Neural progenitor cell (in vitro differentiated cells): Measurements from ENCODE around the gene KLHL29. TPM values are rescaled to one million over a fixed set of nuclear protein-coding genes. Genes with fewer than 3 reads are reported as not detected.

Experiments
- DNase-seq: peaks from one replicate; pipeline ENCODE4 v3.0.0-alpha.2; 2016; ENCODE audit warnings: low spot score
- H2AFZ ChIP-seq: fragments of 200-600 bp; sonication (generic); replicated peaks from 2 replicates; pipeline ENCODE4 v1.6.1; 2016; ENCODE audit warnings: antibody characterized with exemption
- H3F3A ChIP-seq: fragments of 200-600 bp; sonication (generic); 2 replicates; pipeline ENCODE4 v1.6.1; 2016; ENCODE audit warnings: antibody characterized with exemption, low read depth
- H3K27ac ChIP-seq: fragments of 200-600 bp; sonication (generic); 2 replicates; pipeline ENCODE4 v1.5.1; 2016; ENCODE audit warnings: mild to moderate bottlenecking
- H3K27me3 ChIP-seq: fragments of 200-600 bp; sonication (generic); 2 replicates; pipeline ENCODE4 v1.6.1; 2016; ENCODE audit warnings: mild to moderate bottlenecking, moderate library complexity
- H3K36me3 ChIP-seq: fragments of 200-600 bp; sonication (generic); 2 replicates; pipeline ENCODE4 v1.5.1; 2016
- H3K4me1 ChIP-seq: fragments of 200-600 bp; sonication (generic); 2 replicates; pipeline ENCODE4 v1.6.1; 2016; ENCODE audit warnings: mixed run types
- H3K4me2 ChIP-seq: fragments of 200-600 bp; sonication (generic); 2 replicates; pipeline ENCODE4 v1.6.1; 2016
- H3K4me3 ChIP-seq: fragments of 200-600 bp; sonication (generic); 2 replicates; pipeline ENCODE4 v1.5.1; 2016
- H3K79me2 ChIP-seq: fragments of 200-600 bp; sonication (generic); 2 replicates; pipeline ENCODE4 v1.6.1; 2016; ENCODE audit warnings: low read depth
- H3K9ac ChIP-seq: fragments of 200-600 bp; sonication (generic); 2 replicates; pipeline ENCODE4 v1.6.1; 2016
- H3K9me3 ChIP-seq: fragments of 200-600 bp; sonication (generic); 2 replicates; pipeline ENCODE4 v1.5.1; 2016; ENCODE audit warnings: low read depth
- H4K20me1 ChIP-seq: fragments of 200-600 bp; sonication (generic); 2 replicates; pipeline ENCODE4 v1.6.1; 2016; ENCODE audit warnings: low read depth
- H3K27ac Mint-ChIP-seq: 3 replicates; pipeline ENCODE4 v1.8.0; 2021; ENCODE audit warnings: mixed read lengths
- H3K27me3 Mint-ChIP-seq: 2 replicates; pipeline ENCODE4 v1.8.0; 2022; ENCODE audit warnings: low read depth, mild to moderate bottlenecking, inconsistent platforms, moderate library complexity, mixed read lengths; ENCODE audit not compliant: insufficient read depth
- H3K36me3 Mint-ChIP-seq: 3 replicates; pipeline ENCODE4 v1.8.0; 2021; ENCODE audit warnings: mixed read lengths
- H3K4me1 Mint-ChIP-seq: 3 replicates; pipeline ENCODE4 v1.8.0; 2021; ENCODE audit warnings: mixed read lengths
- H3K4me3 Mint-ChIP-seq: 3 replicates; pipeline ENCODE4 v1.8.0; 2021; ENCODE audit warnings: mild to moderate bottlenecking, moderate library complexity, mixed read lengths
- H3K9me3 Mint-ChIP-seq: 3 replicates; pipeline ENCODE4 v1.8.0; 2020; ENCODE audit warnings: mixed read lengths
- CTCF ChIP-seq: fragments of 200-600 bp; sonication (generic); IDR thresholded peaks from 2 replicates; pipeline ENCODE4 v1.5.1; 2017; ENCODE audit warnings: antibody characterized with exemption, mild to moderate bottlenecking
- EZH2 ChIP-seq: fragments of 200-600 bp; sonication (generic); IDR thresholded peaks from 2 replicates; pipeline ENCODE4 v1.6.1; 2017; ENCODE audit warnings: antibody characterized with exemption, mild to moderate bottlenecking, moderate library complexity
- EZH2phosphoT487 ChIP-seq: fragments of 200-600 bp; sonication (generic); IDR thresholded peaks from 2 replicates; pipeline ENCODE4 v1.6.1; 2017; ENCODE audit warnings: antibody characterized with exemption
- total RNA-seq: library from RNA; depleted of rRNA; stranded (reverse); fragments of >200 nt; gene quantifications from 2 replicates; pipeline ENCODE4 v1.2.3, GENCODE V29; 2015; ENCODE audit warnings: low replicate concordance

The KLHL29 gene
- total RNA-seq, 1 donor from 2014 or later = 1.6 TPM

- no peaks in the 10 kb centered on the region for H3K9me3 Mint-ChIP-seq
- Histone ChIP-seq H3K4me2 (no peak overlapping the region), H3K4me1 (peaks cover 8% of the 10 kb centered on the region), H3F3A (no peaks in the 10 kb centered on the region), H3K27ac (no peak overlapping the region), H3K4me3 (no peak overlapping the region), H2AFZ (no peak overlapping the region), H3K36me3 (no peaks in the 10 kb centered on the region), H3K79me2 (no peaks in the 10 kb centered on the region), H4K20me1 (no peaks in the 10 kb centered on the region), H3K27me3 (no peaks in the 10 kb centered on the region), H3K9me3 (no peaks in the 10 kb centered on the region), H3K9ac (no peak overlapping the region)
- H3K36me3 Mint-ChIP-seq = peaks cover 2% of the 10 kb centered on the region
- H3K4me1 Mint-ChIP-seq = peaks cover 57% of the 10 kb centered on the region
- H3K4me3 Mint-ChIP-seq = no peak overlapping the region
- no peak for TF ChIP-seq CTCF
- no peak overlapping the region for H3K27ac Mint-ChIP-seq
- no peak for DNase-seq
- peaks cover 7% of the 10 kb centered on the region for H3K27me3 Mint-ChIP-seq
These were observed 180.8 kb downstream of the KLHL29 start for GRCh38 chr2:23565814-23566213.

- H3K36me3 ChIP-seq = no peaks in the 10 kb centered on the region
- peak; percentile 55 for DNase-seq
- TF ChIP-seq EZH2phosphoT487 (no peak), CTCF (peak; percentile 68)
- peaks cover 8% of the 10 kb centered on the region for H3K4me1 ChIP-seq
- H3K27ac Mint-ChIP-seq = no peak overlapping the region
- no peak overlapping the region for H3K27ac ChIP-seq
- no peak overlapping the region for H2AFZ ChIP-seq
- no peaks in the 10 kb centered on the region for H3K27me3 ChIP-seq
- no peaks in the 10 kb centered on the region for H3K36me3 Mint-ChIP-seq
- H3F3A ChIP-seq = no peaks in the 10 kb centered on the region
- no peaks in the 10 kb centered on the region for H3K9me3 Mint-ChIP-seq
- H3K9me3 ChIP-seq = no peaks in the 10 kb centered on the region
- peaks cover 7% of the 10 kb centered on the region for H3K27me3 Mint-ChIP-seq
- H3K4me1 Mint-ChIP-seq = peaks cover 52% of the 10 kb centered on the region
- H3K79me2 ChIP-seq = no peaks in the 10 kb centered on the region
- H3K9ac ChIP-seq = no peak overlapping the region
- no peak overlapping the region for H3K4me2 ChIP-seq
- no peak overlapping the region for H3K4me3 ChIP-seq
- no peak overlapping the region for H3K4me3 Mint-ChIP-seq
- no peaks in the 10 kb centered on the region for H4K20me1 ChIP-seq
These were observed 181.5 kb downstream of the KLHL29 start for GRCh38 chr2:23566241-23567142.

GRCh38 chr2:23567161-23567756, 182.3 kb downstream of the KLHL29 start:
- Histone ChIP-seq H3K4me2 (no peak overlapping the region), H3K27ac (no peak overlapping the region), H4K20me1 (no peaks in the 10 kb centered on the region), H3K79me2 (no peaks in the 10 kb centered on the region), H3K4me1 (peaks cover 8% of the 10 kb centered on the region), H3K9me3 (no peaks in the 10 kb centered on the region), H3K27me3 (no peaks in the 10 kb centered on the region), H2AFZ (no peak overlapping the region), H3K4me3 (no peak overlapping the region), H3F3A (no peaks in the 10 kb centered on the region), H3K36me3 (no peaks in the 10 kb centered on the region), H3K9ac (no peak overlapping the region)
- no peak for DNase-seq
- H3K27me3 Mint-ChIP-seq = peaks cover 7% of the 10 kb centered on the region
- peaks cover 3% of the 10 kb centered on the region for H3K36me3 Mint-ChIP-seq
- peaks cover 49% of the 10 kb centered on the region for H3K4me1 Mint-ChIP-seq
- H3K9me3 Mint-ChIP-seq = no peaks in the 10 kb centered on the region
- TF ChIP-seq CTCF = no peak
- TF ChIP-seq EZH2phosphoT487 = no peak
- no peak for TF ChIP-seq EZH2
- H3K4me3 Mint-ChIP-seq = no peak overlapping the region
- H3K27ac Mint-ChIP-seq = peak overlapping the region; percentile 78
